HG03025 (cell line): ENCODE data around the gene HAAO.

ENCODE experiments used
- ATAC-seq: cut with Tn5 transposase; IDR thresholded peaks from one replicate; pipeline ENCODE4 v1.9.1; 2021; ENCODE audit warnings: mild to moderate bottlenecking, moderate library complexity; ENCODE audit not compliant: unreplicated experiment, low FRiP score

Gene HAAO

GRCh38 chr2:42794271-42795046 is 2.1 kb upstream of the HAAO start:
- no peak for ATAC-seq

DNA sequence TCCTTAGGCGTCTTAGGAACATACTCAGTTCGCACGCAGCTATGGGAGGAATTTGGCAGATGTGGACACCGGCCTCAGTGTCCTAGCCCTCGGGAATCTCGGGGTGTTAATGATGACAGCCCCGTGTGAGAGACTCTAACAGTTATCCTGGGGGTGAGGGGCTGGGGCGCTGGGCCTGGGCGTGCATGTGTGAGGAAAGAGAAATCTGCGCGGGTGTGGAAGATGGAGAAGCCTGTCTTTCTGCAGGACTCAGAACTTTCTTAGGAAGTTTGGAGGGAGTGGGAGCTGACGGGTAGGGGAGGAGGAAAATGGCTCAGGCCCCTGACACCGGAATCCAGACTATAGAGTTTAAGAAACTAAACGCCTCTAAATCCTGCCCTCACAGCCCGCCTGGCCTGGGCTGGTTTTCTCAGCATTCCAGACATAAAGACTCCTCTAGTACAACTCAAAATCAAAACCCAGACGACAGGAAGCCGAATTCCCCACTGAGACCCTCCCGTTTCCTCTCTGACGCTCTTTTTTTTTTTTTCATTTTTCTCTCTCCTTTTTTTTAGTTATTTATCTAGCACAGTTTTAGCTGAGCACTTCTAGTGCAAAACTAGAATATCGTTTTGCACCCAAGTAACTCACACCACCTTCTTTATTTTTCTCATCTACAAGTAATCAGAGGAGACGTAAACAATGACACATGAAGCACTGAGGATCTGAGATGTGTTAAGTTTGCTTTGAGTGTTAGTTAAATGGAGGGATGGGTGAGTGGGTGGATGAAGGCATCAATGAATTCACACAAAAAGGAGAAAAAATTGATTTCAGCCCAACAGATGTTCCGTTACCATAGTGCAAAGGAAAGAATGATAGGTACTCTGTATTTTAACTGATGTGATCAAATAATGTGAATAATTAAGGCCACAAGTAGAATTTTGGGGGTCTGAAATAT is 1.2 kb upstream of the HAAO start:
- peak; percentile 1 for ATAC-seq

DNA sequence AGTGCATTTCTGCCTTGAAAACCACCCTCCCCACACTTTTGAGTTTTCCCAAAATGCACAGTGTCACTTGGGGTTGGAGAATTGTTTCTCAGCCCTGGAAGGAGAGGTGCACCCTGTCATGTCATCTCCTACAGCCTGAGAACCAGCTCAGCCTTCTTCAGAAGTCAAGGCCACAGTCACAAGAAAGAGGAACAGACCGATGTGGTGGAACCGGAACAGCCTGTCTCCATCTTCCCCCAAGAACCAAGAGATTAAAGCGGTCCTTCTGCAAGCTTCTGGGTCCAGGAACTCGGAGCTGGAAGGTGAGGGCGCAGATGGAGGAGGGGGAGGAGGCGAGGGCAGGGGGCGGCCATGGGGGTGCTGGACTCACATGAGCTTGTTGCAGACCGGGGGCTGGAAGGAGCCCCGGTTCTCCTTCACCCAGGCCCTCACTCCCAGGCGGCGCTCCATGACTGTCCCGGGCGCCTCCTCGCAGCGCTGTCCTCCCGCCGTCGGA is 248 bp downstream of the HAAO start:
- ATAC-seq = no peak

- no peak for ATAC-seq
Observed at GRCh38 chr2:42791606-42792005, 777 bp downstream of the HAAO start.

DNA sequence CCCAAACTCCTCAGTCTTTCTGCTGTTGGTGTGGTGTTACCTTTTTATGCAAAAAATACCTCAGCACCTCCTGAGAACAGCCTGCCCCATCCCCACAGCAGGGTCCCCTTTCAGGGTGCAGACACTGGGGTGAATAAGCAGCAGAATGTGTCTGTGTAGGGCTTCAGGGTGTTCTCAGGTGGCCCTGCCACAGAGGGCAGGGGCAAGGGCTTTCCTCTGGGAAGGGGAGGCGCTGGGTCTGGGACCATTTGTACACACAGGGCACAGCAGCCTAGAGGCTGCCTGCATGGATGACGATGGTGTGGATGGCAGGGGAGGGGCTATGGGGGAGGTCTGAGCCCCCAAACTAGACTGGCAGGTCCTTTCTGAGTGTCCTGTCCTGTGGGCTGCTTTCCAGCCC is 2.6 kb downstream of the HAAO start:
- no peak for ATAC-seq

- no peak for ATAC-seq
Observed at GRCh38 chr2:42788882-42789281, 3.5 kb downstream of the HAAO start.

- no peak for ATAC-seq
Observed at GRCh38 chr2:42788478-42788793, 3.9 kb downstream of the HAAO start.

DNA sequence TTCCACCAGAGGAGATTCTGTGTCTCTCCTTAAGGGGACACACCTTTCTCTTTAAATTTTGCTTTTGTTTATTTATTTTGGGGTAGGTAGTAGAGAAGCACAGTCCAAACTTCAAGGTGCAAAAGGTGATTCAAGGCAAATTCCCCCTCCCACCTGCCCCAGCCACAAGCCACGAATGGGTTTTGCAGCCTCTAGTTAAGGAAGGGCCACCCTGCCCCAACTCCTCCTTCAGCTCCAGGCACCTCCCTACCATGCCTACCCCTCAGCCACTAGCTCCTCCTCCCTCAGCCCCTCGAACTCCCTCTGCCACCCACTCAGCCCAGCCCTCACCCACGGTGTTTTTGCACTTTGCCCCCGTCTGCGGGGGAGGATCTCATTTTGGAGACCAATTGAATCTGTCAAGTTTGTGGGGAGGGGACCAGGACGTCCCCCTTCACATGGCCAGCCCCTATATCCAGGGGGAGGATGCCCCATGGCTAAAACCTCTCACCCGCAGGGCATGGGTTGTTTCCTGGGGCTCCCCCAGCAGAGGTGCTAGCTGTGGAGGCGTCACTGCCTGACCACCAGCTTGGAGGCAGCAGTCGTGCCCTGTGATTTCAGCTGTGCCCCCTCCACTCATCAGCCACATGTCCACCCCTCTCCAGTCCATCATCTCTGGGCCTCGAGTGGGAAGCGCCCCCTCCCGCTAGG is 4.5 kb downstream of the HAAO start:
- no peak for ATAC-seq

GRCh38 chr2:42787424-42787787 is 5.0 kb downstream of the HAAO start:
- ATAC-seq = no peak

GRCh38 chr2:42786561-42787345 is 5.6 kb downstream of the HAAO start:
- no peak for ATAC-seq

- no peak for ATAC-seq
Observed at GRCh38 chr2:42784204-42784880, 8.0 kb downstream of the HAAO start.

- no peak for ATAC-seq
Observed at GRCh38 chr2:42783511-42783910, 8.9 kb downstream of the HAAO start.

DNA sequence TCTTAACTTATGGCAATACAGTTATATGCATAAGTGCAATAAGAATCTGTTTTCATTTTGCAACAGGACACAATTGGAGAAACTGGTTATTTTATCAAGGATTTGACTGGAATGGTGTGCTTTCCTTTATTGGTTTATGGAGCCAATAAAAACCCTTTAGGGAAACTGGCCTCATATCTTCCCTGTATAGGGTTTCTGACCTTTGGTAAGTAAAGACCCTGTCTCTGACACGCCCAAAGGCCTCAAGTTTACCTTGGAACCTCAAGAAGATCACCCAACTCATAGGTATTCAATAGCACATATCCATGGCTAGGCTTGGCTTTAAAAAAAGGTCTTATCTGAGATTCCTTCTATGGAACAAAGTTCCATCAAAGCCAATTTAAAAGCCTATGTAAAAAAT is 11.2 kb downstream of the HAAO start:
- ATAC-seq = no peak

GRCh38 chr2:42777883-42778805 is 14.2 kb downstream of the HAAO start:
- no peak for ATAC-seq

- no peak for ATAC-seq
Observed at GRCh38 chr2:42775810-42776209, 16.6 kb downstream of the HAAO start.

- no peak for ATAC-seq
Observed at GRCh38 chr2:42775186-42775585, 17.2 kb downstream of the HAAO start.

- ATAC-seq = no peak
Observed at GRCh38 chr2:42771546-42772153, 20.7 kb downstream of the HAAO start.
